ENCODE results near the gene PARD3. TPM values are rescaled to one million over a fixed set of nuclear protein-coding genes. Genes with fewer than 3 reads are reported as not detected.

Gene PARD3
- total RNA-seq, 2 experiments from 2014 or later, result 0.53 to 0.71 TPM

- Mint-ChIP-seq H3K27me3 (peaks cover 8% of the 10 kb centered on the region), H3K4me3 (no peak overlapping the region), H3K36me3 (ENCODE audit: low read depth) (no peaks in the 10 kb centered on the region), H3K9me3 (no peaks in the 10 kb centered on the region), H3K27ac (no peak overlapping the region), H3K4me1 (ENCODE audit: low read depth) (peaks cover 8% of the 10 kb centered on the region)
- no peak for ATAC-seq (ENCODE audit: poor library complexity)
- ChIA-PET CTCF (no interaction called here), POLR2A (no interaction called here)
- no peaks in the 10 kb centered on the region for H3K9me3 ChIP-seq (ENCODE audit: control insufficient read depth in 1 of 2, insufficient read depth in 1 of 2, low read length in 2 of 2)
- DNase-seq, result no peak
- H3K27me3 ChIP-seq (ENCODE audit: control insufficient read depth in 1 of 2, insufficient read depth in 2 of 2, low read length in 2 of 2), result no peaks in the 10 kb centered on the region
- H3K4me1 ChIP-seq (ENCODE audit: insufficient read depth, low read length), result no peaks in the 10 kb centered on the region
- H3K27ac ChIP-seq (ENCODE audit: low read depth in 1 of 2, low read length in 2 of 2), result no peak overlapping the region
- H3K36me3 ChIP-seq (ENCODE audit: insufficient read depth, low read length), result no peaks in the 10 kb centered on the region
- no peak for TF ChIP-seq CTCF (IDR thresholded peaks at IDR 0.05)
- intact Hi-C loops (cut with DNase I, micrococcal nuclease), result no loop called here
- H3K4me3 ChIP-seq (ENCODE audit: low read length), result no peak overlapping the region
These were observed 38.9 kb downstream of the PARD3 start for GRCh38 chr10:34776090-34776690.

GRCh38 chr10:34775044-34775637 lies 40.0 kb downstream of the PARD3 start:
- no peak for ATAC-seq (ENCODE audit: poor library complexity)
- H3K27ac Mint-ChIP-seq, result no peak overlapping the region

More at GRCh38 chr10:34775044-34775637, 40.0 kb downstream of the PARD3 start:
- Mint-ChIP-seq H3K4me1 (ENCODE audit: low read depth) (no peaks in the 10 kb centered on the region), H3K4me3 (no peak overlapping the region), H3K36me3 (ENCODE audit: low read depth) (no peaks in the 10 kb centered on the region), H3K9me3 (no peaks in the 10 kb centered on the region), H3K27me3 (no peaks in the 10 kb centered on the region)
- CTCF ChIA-PET, result no interaction called here
- H3K27ac ChIP-seq (ENCODE audit: low read depth in 1 of 2, low read length in 2 of 2), result no peak overlapping the region
- TF ChIP-seq CTCF (IDR thresholded peaks at IDR 0.05), result no peak
- DNase-seq, result no peak
- POLR2A ChIA-PET, result no interaction called here
- no peaks in the 10 kb centered on the region for H3K27me3 ChIP-seq (ENCODE audit: control insufficient read depth in 1 of 2, insufficient read depth in 2 of 2, low read length in 2 of 2)
- intact Hi-C loops (cut with DNase I, micrococcal nuclease), result no loop called here
- H3K4me3 ChIP-seq (ENCODE audit: low read length), result no peak overlapping the region
- H3K9me3 ChIP-seq (ENCODE audit: control insufficient read depth in 1 of 2, insufficient read depth in 1 of 2, low read length in 2 of 2), result no peaks in the 10 kb centered on the region
- H3K36me3 ChIP-seq (ENCODE audit: insufficient read depth, low read length), result no peaks in the 10 kb centered on the region
- H3K4me1 ChIP-seq (ENCODE audit: insufficient read depth, low read length), result no peaks in the 10 kb centered on the region
